ENCODE results near the gene MYO7A. TPM values are rescaled to one million over a fixed set of nuclear protein-coding genes. Genes with fewer than 3 reads are reported as not detected.

MYO7A gene
- total RNA-seq, 1 donor from 2014 or later = 5.8 TPM

Other genes starting within 250 kb of the MYO7A start
- gene B3GNT6, start 93.8 kb upstream of the MYO7A start, total RNA-seq = not detected
- gene CAPN5, start 61.3 kb upstream of the MYO7A start, total RNA-seq = 143 TPM
- gene OMP, start 25.4 kb upstream of the MYO7A start, total RNA-seq = 9.6 TPM
- not detected for gene GDPD4, start 173.4 kb downstream of the MYO7A start, total RNA-seq

Data from ureter (tissue), 1 donor.